BJ (cell line): Measurements from ENCODE around the gene ZCCHC7. TPM values are rescaled to one million over a fixed set of nuclear protein-coding genes. Genes with fewer than 3 reads are reported as not detected.
A peak's percentile ranks its signal among the peaks of the same experiment; 100 is the strongest.
"Not testable (repeated sequence)": the region's sequence is repeated elsewhere in the genome, so short reads cannot be mapped to it uniquely, and the experiment has no call there.

Source experiments
- CTCF ChIA-PET: fragments of 350-600 bp; formaldehyde crosslinking; extraction: SDS; loops from one replicate; lab custom pipeline; 2021; ENCODE audit warnings: antibody characterized with exemption, inconsistent platforms; lab: Yijun Ruan, JAX
- POLR2A ChIA-PET: fragments of 300-600 bp; sonication (Branson Sonifier 250); formaldehyde crosslinking; extraction: SDS; loops from one replicate; lab custom pipeline; 2021; ENCODE audit warnings: antibody characterized with exemption; lab: Charles Lee
- DNase-seq: peaks from one replicate; pipeline ENCODE4 v3.0.0-alpha.2; 2011; ENCODE audit warnings: low read depth
- H3K27me3 ChIP-seq: 2 replicates; pipeline ENCODE4 v1.6.0; 2011; ENCODE audit warnings: low read length; ENCODE audit not compliant: control insufficient read depth, insufficient read depth
- H3K36me3 ChIP-seq: 2 replicates; pipeline ENCODE4 v1.5.1; 2011; ENCODE audit warnings: low read length; ENCODE audit not compliant: control insufficient read depth, insufficient read depth
- H3K4me3 ChIP-seq: 2 replicates; pipeline ENCODE4 v1.5.1; 2011; ENCODE audit warnings: low read depth, mild to moderate bottlenecking, control low read depth, low read length
- polyA plus RNA-seq: library from polyadenylated mRNA; depleted of rRNA; stranded (reverse); fragments of >200 nt; gene quantifications from 2 replicates; pipeline ENCODE4 v1.2.3, GENCODE V29; 2011
- TF ChIP-seq, protein P1 (sequence below): IDR thresholded peaks from 2 replicates; pipeline ENCODE4 v1.5.1; 2011; ENCODE audit warnings: low read depth, mild to moderate bottlenecking, control low read depth, inconsistent platforms, low read length, moderate library complexity; ENCODE audit not compliant: insufficient read depth

ZCCHC7 gene
- polyA plus RNA-seq, 1 experiment = 23.2 TPM

DNA sequence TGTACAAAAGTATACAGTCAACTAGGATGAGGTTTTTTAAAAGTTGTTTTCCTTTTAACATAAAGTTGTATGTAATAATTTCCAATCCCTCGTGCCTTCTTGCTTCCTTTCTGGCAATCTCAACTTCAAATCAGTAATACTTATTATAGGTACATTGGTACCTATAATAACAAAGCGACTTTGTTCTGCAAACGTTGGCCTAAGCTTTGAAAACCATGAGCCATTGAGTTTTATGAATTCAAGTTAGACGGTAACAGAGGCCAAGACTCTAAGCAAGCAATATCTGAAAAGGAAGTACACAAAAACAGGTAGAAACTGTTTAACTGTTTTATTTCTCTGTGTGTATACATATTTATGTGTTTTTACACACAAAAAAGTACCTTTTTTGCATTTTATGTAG lies 166.9 kb downstream of the ZCCHC7 start:
- POLR2A ChIA-PET = interaction anchor here (0.6 kb wide), 1 partner anchor 13 kb away, joined by 5 read pairs; no protein-coding TSS in a partner anchor
- H3K36me3 ChIP-seq = no peaks in the 10 kb centered on the region
- DNase-seq = no peak
- no peaks in the 10 kb centered on the region for H3K27me3 ChIP-seq
- no peak overlapping the region for H3K4me3 ChIP-seq
- TF ChIP-seq, protein P1, sequence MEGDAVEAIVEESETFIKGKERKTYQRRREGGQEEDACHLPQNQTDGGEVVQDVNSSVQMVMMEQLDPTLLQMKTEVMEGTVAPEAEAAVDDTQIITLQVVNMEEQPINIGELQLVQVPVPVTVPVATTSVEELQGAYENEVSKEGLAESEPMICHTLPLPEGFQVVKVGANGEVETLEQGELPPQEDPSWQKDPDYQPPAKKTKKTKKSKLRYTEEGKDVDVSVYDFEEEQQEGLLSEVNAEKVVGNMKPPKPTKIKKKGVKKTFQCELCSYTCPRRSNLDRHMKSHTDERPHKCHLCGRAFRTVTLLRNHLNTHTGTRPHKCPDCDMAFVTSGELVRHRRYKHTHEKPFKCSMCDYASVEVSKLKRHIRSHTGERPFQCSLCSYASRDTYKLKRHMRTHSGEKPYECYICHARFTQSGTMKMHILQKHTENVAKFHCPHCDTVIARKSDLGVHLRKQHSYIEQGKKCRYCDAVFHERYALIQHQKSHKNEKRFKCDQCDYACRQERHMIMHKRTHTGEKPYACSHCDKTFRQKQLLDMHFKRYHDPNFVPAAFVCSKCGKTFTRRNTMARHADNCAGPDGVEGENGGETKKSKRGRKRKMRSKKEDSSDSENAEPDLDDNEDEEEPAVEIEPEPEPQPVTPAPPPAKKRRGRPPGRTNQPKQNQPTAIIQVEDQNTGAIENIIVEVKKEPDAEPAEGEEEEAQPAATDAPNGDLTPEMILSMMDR = no peak
- CTCF ChIA-PET = no interaction called here

DNA sequence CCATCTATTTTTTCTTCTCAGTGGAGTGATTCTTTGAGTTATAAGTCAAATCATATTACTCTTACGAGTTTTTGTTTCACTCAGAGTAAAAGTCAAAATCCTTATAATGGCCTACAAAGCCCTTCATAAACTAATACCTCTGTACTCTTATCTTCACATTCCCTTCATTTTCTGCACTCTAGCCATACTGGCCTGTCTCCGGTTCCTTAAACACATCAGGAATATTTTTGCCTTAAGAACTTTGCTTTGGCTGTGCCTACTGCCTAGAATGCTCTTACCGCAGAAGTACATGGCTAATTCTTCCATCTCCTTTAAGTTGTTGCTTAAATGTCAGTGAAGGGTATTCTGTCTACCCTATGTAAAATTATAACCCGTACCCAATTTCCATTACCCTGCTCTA lies 169.3 kb downstream of the ZCCHC7 start:
- DNase-seq = no peak
- TF ChIP-seq, protein P1 = no peak

GRCh38 chr9:37290366-37290939 lies 170.1 kb downstream of the ZCCHC7 start:
- Histone ChIP-seq H3K27me3 (no peaks in the 10 kb centered on the region), H3K4me3 (no peak overlapping the region), H3K36me3 (no peaks in the 10 kb centered on the region)
- ChIA-PET POLR2A (no interaction called here), CTCF (no interaction called here)
- DNase-seq = no peak
- TF ChIP-seq, protein P1 = no peak

More for the DNA sequence above, 169.3 kb downstream of the ZCCHC7 start:
- CTCF ChIA-PET = no interaction called here
- POLR2A ChIA-PET = no interaction called here
- H3K27me3 ChIP-seq = no peaks in the 10 kb centered on the region
- H3K36me3 ChIP-seq = no peaks in the 10 kb centered on the region
- H3K4me3 ChIP-seq = no peak overlapping the region

- H3K27me3 ChIP-seq = no peaks in the 10 kb centered on the region
- CTCF ChIA-PET = no interaction called here
- no peak overlapping the region for H3K4me3 ChIP-seq
- DNase-seq = peak; percentile 74
- POLR2A ChIA-PET = no interaction called here
- TF ChIP-seq, protein P1 = no peak
- no peaks in the 10 kb centered on the region for H3K36me3 ChIP-seq
Observed at GRCh38 chr9:37290940-37291485, 170.6 kb downstream of the ZCCHC7 start.

DNA sequence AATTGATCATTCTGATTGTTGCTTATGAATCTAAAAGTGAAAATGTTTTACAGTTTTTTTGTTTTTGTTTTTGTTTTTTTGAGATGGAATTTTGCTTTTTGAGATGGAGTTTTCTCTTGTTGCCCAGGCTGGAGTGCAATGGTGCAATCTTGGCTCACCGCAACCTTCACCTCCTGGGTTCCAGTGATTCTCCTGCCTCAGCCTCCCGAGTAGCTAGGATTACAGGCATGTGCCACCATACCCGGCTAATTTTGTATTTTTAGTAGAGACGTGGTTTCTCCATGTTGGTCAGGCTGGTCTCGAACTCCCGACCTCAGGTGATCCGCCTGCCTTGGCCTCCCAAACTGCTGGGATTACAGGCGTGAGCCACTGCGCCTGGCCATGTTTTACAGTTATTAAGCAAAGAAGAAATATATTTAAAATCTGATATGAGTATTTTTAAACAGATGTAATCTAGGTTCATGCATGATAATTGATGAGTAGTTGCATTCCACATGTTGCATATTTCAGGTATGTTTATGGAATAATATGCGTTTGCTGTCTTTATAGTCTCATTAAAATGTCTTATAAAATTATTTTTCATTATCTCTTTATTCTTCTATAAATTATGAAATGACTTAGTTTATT lies 171.4 kb downstream of the ZCCHC7 start:
- H3K27me3 ChIP-seq, DNase-seq, POLR2A ChIA-PET, H3K36me3 ChIP-seq, CTCF ChIA-PET, H3K4me3 ChIP-seq: not testable (repeated sequence)
